Endothelial cell of hepatic sinusoid (primary cell): ENCODE results near the gene PRSS12.

Experiments
- in situ Hi-C: cut with HindIII; loops from 2 replicates; pipeline ENCODE4 v1.10.0; 2017; ENCODE audit warnings: low sequenced_read_pairs

The PRSS12 gene

DNA sequence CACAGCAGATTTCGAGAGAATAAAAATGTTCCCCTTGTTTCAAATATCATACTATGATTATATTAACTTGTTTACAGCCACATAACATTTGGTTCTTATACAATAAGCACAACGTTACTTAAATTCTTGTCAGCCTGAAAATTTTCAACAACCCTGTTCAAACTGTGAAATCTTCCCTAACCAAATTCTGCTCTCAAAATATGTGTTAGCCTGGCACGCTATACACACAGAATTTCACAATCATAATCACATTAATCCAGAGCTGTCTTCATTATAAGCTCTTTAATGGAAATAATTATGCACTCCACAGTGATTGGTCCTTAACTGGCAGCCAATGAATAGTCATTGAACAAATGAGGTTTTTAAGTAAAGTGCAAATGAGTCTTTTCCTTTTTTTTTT is 7.3 kb upstream of the PRSS12 start:
- in situ Hi-C loops = no loop called here

DNA sequence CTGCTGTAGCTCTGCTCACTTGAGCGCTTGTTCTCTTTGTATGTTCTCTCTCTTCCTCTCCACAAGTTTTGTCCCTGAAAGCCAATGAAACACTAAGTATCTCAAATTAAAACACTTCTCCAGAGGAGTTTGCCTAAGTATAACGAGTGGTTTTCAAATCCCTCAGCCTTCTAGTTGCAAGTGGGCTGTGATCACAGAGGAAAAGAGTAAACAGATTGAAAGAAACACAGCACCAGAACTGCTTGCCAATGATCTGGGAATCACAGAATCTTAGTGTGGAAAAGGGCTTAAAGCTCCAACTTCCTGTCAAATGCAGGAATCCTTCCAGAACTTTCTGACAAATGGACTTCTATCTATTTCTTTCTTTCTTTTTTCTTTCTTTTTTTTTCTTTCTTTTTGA is 4.8 kb upstream of the PRSS12 start:
- in situ Hi-C loops = no loop called here

- in situ Hi-C loops = no loop called here
These were observed 3.9 kb upstream of the PRSS12 start for GRCh38 chr4:118356731-118357130.

- in situ Hi-C loops = no loop called here
These were observed 3.3 kb upstream of the PRSS12 start for GRCh38 chr4:118356111-118356510.

DNA sequence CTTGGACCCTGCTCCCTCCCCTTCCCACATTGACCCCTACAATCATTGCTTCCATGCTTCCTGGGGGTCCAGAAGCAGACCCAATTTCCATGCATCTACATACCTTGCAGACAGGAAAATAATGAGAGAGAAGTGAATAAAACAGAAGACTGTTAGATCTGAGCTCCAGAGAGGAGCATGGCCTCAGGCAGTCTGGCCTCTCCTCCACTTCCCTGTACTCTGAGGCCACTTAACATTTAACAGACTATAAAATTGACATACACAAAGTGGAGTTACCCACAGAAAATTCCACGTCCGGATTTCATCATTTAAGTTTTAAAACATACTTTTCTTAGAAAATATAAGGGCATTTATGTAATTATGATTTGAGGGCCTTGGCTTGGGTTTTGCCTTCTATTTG is 2.1 kb upstream of the PRSS12 start:
- in situ Hi-C loops = no loop called here

- in situ Hi-C loops = no loop called here
These were observed 779 bp upstream of the PRSS12 start for GRCh38 chr4:118353534-118354030.

DNA sequence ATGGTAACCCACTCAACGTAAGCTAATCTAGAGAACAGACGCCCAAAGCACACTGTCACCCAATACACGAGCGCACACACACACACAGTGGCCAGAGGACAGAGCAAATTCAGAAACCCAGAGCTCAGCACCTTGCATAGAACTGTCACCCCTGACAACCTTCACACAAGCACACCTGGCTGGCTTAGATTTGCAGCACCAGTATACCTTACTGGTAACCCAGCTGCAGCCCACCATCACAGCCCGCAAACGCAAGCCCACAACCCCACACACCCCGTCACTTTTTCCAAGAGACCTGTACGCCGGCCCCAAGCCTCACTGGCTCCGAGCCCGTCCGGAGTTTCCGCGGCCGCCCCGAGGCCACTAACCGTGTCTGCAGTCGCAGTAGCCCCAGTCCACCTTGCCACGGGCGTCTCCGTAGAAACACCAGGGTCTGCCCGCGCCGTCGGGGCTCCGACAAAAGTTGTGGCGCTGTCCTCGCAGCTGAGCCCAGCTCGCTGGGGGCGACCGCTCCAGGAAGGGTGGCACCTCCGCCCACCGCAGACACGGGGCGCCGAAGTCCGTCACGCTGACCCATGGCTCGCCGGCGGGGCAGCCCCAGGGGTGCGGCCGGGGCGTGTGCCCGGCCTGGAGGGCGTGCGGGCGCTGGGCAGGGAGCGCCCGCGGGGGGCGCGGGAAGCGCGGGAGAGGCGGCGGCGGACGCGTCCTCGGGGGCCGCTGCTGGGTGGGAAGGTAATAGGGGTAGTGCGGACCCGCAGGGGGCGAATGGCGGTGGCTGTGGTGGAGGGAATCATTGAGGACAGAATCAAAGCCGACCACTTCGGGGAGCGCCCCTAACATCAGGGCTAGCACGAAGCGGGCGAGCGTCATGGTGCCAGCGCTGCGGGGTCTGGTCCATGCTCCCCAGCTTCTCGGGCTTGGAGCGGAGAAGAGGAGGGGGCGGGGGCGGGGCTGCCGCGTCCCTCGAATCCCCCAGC is 664 bp downstream of the PRSS12 start:
- in situ Hi-C loops = no loop called here

DNA sequence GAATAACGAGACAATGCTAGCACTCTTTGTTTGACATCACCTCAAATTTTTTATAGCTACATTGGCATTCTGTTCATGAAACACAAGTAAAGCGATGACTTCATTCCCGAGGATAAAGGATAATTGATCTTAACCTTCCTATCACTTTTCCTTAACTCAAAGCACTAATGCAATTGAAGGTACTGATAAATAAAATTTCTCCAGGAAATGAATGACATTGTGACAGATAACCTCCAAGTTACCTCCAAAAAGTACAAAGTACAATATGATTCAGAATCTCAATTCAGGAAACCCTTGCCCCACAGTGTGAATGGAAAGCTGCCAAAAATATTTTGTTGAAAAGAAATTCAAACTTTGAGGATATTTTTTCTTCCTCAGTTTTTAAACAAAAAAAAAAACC is 1.8 kb downstream of the PRSS12 start:
- in situ Hi-C loops = no loop called here

DNA sequence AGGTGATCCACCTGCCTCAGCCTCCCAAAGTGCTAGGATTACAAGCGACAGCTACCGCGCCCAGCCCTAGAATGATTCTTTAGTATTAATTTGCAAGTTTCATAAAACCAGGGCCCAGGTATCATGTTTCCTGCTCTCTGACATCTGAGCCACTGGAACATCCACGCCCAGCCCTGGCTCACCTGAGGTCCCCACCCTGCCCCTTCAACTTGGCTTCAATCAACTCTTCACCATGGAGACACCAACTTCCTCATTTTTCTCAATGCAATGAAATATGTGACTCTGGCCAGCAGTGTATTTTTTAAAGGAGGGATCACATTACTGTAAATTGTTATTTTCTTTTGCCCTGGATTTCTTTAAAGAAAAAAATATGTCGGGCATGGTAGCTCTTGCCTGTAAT is 3.9 kb downstream of the PRSS12 start:
- in situ Hi-C loops = no loop called here

- in situ Hi-C loops = no loop called here
These were observed 6.3 kb downstream of the PRSS12 start for GRCh38 chr4:118346495-118346894.

DNA sequence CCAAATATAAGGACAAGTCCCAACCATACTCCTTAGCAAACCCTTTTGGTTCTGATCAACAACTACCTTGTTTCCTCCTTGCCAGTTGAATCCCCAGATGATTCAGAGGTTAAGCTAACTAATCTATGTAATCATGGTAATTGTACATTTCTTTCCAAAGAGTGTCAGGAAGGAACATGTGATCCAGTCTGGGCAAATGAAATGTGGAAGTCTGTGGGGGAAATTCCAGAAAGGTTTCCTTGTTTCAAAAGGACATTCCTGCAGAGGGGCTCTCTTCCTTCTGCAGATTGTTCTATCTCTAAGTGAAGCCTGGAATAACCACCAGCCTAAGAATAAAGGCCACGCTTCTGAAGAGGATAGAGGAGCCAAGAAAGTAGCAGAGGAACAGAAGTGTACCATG is 7.0 kb downstream of the PRSS12 start:
- in situ Hi-C loops = no loop called here

GRCh38 chr4:118344801-118345200 is 8.0 kb downstream of the PRSS12 start:
- in situ Hi-C loops = no loop called here

- in situ Hi-C loops = no loop called here
These were observed 9.3 kb downstream of the PRSS12 start for GRCh38 chr4:118343501-118343900.

- in situ Hi-C loops = no loop called here
These were observed 12.7 kb downstream of the PRSS12 start for GRCh38 chr4:118340109-118340508.

GRCh38 chr4:118338981-118339765 is 13.6 kb downstream of the PRSS12 start:
- in situ Hi-C loops = no loop called here

- in situ Hi-C loops = no loop called here
These were observed 14.3 kb downstream of the PRSS12 start for GRCh38 chr4:118338518-118338917.

- in situ Hi-C loops = no loop called here
These were observed 14.8 kb downstream of the PRSS12 start for GRCh38 chr4:118337954-118338353.

- in situ Hi-C loops = no loop called here
These were observed 17.0 kb downstream of the PRSS12 start for GRCh38 chr4:118335774-118336173.

DNA sequence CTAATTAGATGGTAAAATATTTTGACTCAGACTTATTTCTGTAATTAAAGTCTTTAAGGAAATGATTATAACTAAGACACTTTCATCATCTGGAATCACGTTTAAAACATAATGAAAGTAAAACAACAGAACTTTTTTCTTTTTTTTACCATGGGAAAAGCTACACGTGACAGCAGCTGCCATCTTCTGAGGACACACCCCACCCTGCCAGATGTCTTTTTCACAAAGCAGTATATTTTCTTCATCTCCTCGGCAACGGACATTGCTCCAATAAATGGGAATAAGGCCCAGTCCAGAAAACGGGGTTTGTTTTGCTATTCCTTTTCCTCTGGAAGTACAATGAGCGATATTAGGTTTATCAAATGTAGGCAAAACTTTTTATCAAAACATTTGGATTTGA is 17.5 kb downstream of the PRSS12 start:
- in situ Hi-C loops = no loop called here

DNA sequence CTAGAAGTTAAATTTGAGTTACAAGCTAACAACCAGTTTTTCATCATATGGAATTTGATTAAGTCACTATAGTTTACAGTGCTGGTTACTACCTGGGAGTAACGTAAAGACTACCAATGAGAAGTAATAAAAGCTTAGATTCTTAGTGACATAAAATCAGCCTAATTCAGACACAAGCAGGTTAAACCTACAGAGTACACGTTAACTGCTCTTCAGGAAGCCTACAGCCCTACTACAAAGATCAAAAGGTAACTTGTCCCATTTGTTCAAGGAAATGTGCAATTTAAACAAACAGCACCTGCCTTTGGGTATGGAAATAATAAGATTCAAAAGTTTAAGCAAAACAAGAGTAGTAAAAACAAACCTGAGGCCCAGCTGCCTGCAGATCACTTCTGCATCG is 21.5 kb downstream of the PRSS12 start:
- in situ Hi-C loops = no loop called here

DNA sequence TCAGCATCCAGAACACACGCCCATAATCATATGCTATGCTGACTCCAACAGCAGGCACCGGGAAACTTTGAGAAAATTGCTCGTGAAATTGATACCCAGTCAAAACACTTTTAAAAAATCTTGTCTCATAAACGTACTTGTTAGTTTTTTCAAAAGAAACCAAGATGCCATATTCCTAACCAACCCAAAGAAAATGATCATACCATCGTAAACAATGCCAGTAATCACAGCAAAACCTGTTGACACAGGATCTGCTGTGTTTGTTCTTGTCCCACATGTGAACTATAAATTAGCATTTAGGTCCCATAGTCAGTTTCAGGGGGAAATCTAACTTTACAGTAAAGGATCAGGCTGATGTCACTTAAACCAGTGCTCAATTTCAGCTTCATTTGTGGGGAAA is 23.0 kb downstream of the PRSS12 start:
- in situ Hi-C loops = no loop called here
